ENCODE measurements around the gene KIAA1549. TPM values are rescaled to one million over a fixed set of nuclear protein-coding genes. Genes with fewer than 3 reads are reported as not detected.

The KIAA1549 gene
- total RNA-seq, 1 experiment from 2014 or later, result 19.9 TPM

DNA sequence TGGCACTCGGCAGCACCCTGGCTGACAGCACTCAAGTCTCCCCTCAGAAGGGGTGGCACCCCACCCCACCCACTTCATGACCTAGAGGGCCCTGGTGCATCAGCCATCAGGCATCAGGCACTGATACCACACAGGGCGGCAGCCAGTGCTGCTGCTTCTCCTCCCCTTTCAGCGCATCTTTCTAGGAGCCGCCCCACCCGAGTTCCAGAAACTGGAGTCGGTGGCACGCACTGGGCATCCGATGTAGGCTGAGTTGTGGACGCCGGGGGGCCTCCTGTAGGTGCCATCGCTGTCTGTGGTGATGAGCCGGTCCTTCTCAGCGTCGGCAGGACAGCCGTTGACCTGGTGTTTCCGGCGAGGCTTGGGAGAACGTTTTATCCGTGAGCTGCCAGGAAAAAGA lies 113.4 kb downstream of the KIAA1549 start:
- Mint-ChIP-seq H3K36me3 (ENCODE audit: insufficient read depth, unreplicated experiment) (peaks cover 30% of the 10 kb centered on the region), H3K9me3 (ENCODE audit: unreplicated experiment) (no peaks in the 10 kb centered on the region), H3K4me3 (ENCODE audit: unreplicated experiment) (no peak overlapping the region), H3K27ac (ENCODE audit: unreplicated experiment) (no peak overlapping the region), H3K27me3 (ENCODE audit: insufficient read depth, unreplicated experiment) (no peaks in the 10 kb centered on the region), H3K4me1 (ENCODE audit: low read depth, unreplicated experiment) (no peaks in the 10 kb centered on the region)
- Histone ChIP-seq H3K4me1 (0 out of 2 replicates have a peak, but pooled peaks cover under 1% of the 10 kb centered on the region), H3K27me3 (replicated peaks; ENCODE audit: control insufficient read depth, insufficient read depth, low read length) (no peaks in the 10 kb centered on the region), H3K4me3 (ENCODE audit: low read depth, low read length) (no peak overlapping the region), H3K36me3 (ENCODE audit: control insufficient read depth, insufficient read depth, low read length) (no peaks in the 10 kb centered on the region; the same call in 1 of the 2 replicates), H3K9me3 (no peaks in the 10 kb centered on the region)
- no TSS peak for BruUV-seq (replicated peaks)
- POLR2A ChIA-PET, result no interaction called here
- no peak for DNase-seq
- CTCF ChIA-PET, result no interaction called here
- intact Hi-C loops (cut with micrococcal nuclease; ENCODE audit: unreplicated experiment), result no loop called here
- TF ChIP-seq, protein P1, sequence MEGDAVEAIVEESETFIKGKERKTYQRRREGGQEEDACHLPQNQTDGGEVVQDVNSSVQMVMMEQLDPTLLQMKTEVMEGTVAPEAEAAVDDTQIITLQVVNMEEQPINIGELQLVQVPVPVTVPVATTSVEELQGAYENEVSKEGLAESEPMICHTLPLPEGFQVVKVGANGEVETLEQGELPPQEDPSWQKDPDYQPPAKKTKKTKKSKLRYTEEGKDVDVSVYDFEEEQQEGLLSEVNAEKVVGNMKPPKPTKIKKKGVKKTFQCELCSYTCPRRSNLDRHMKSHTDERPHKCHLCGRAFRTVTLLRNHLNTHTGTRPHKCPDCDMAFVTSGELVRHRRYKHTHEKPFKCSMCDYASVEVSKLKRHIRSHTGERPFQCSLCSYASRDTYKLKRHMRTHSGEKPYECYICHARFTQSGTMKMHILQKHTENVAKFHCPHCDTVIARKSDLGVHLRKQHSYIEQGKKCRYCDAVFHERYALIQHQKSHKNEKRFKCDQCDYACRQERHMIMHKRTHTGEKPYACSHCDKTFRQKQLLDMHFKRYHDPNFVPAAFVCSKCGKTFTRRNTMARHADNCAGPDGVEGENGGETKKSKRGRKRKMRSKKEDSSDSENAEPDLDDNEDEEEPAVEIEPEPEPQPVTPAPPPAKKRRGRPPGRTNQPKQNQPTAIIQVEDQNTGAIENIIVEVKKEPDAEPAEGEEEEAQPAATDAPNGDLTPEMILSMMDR (IDR thresholded peaks at IDR 0.05; ENCODE audit: insufficient read depth in 1 of 2, low read depth in 1 of 2, low read length in 1 of 2, severe bottlenecking in 1 of 2, unreplicated experiment in 1 of 2), result no peak

DNA sequence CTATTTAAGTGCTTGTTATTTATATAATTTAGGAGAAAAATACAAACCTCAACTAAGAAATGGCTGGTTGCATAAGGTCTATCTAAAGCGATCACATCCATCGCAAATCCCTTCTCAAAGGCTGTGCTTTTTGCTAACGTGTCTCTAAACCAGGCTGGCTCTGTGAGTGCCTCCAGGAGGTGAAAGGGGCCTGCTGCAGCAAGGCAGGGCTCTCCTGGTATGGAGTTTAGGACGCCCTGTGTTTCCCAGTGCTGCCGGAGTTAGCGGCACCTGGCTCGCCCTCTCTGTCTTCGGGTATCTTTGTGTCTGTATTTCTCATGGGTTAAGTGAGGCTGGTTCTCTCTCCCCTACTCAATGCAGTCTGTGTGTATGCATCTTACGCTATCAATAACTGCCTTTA lies 114.8 kb downstream of the KIAA1549 start:
- H3K4me1 ChIP-seq, result no peaks in the 10 kb centered on the region
- H3K9me3 Mint-ChIP-seq (ENCODE audit: unreplicated experiment), result no peaks in the 10 kb centered on the region
- intact Hi-C loops (cut with micrococcal nuclease; ENCODE audit: unreplicated experiment), result no loop called here
- POLR2A ChIA-PET, result no interaction called here
- no peak for DNase-seq
- no peaks in the 10 kb centered on the region for H3K4me1 Mint-ChIP-seq (ENCODE audit: low read depth, unreplicated experiment)
- no peak overlapping the region for H3K4me3 Mint-ChIP-seq (ENCODE audit: unreplicated experiment)
- TF ChIP-seq, protein P1 (IDR thresholded peaks at IDR 0.05; ENCODE audit: insufficient read depth in 1 of 2, low read depth in 1 of 2, low read length in 1 of 2, severe bottlenecking in 1 of 2, unreplicated experiment in 1 of 2), result no peak
- no peak overlapping the region for H3K4me3 ChIP-seq (ENCODE audit: low read depth, low read length)
- no peak overlapping the region for H3K27ac Mint-ChIP-seq (ENCODE audit: unreplicated experiment)
- CTCF ChIA-PET, result no interaction called here
- no peaks in the 10 kb centered on the region for H3K27me3 ChIP-seq (replicated peaks; ENCODE audit: control insufficient read depth, insufficient read depth, low read length)
- BruUV-seq (replicated peaks), result no TSS peak
- no peaks in the 10 kb centered on the region; the same call in 1 of the 2 replicates for H3K36me3 ChIP-seq (ENCODE audit: control insufficient read depth, insufficient read depth, low read length)
- no peaks in the 10 kb centered on the region for H3K9me3 ChIP-seq
- H3K27me3 Mint-ChIP-seq (ENCODE audit: insufficient read depth, unreplicated experiment), result no peaks in the 10 kb centered on the region
- peaks cover 30% of the 10 kb centered on the region for H3K36me3 Mint-ChIP-seq (ENCODE audit: insufficient read depth, unreplicated experiment)

DNA sequence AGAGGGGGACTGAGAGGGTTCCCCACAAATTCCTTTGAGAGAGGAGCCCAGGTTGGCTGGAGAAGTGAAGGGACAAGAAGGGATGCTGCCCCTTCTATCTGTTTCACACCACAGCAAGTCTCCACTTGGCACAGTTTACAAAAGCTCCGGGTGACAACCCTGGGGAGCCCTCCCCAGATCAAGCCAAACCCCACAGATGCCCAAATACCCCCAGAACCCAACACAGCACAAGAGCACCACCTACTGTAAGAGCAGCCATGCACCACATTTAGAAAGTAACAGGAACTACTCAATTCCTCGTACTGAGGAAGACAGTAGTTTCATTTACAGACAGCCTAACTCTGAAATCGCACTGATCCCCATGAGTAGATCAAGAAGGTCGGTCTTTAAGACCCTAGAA lies 115.3 kb downstream of the KIAA1549 start:
- no peaks in the 10 kb centered on the region for H3K9me3 Mint-ChIP-seq (ENCODE audit: unreplicated experiment)
- Histone ChIP-seq H3K27me3 (replicated peaks; ENCODE audit: control insufficient read depth, insufficient read depth, low read length) (no peaks in the 10 kb centered on the region), H3K36me3 (ENCODE audit: control insufficient read depth, insufficient read depth, low read length) (no peaks in the 10 kb centered on the region; the same call in 1 of the 2 replicates), H3K4me1 (no peaks in the 10 kb centered on the region), H3K4me3 (ENCODE audit: low read depth, low read length) (no peak overlapping the region), H3K9me3 (no peaks in the 10 kb centered on the region)
- ChIA-PET CTCF (no interaction called here), POLR2A (no interaction called here)
- peaks cover 30% of the 10 kb centered on the region for H3K36me3 Mint-ChIP-seq (ENCODE audit: insufficient read depth, unreplicated experiment)
- intact Hi-C loops (cut with micrococcal nuclease; ENCODE audit: unreplicated experiment), result no loop called here
- H3K27ac Mint-ChIP-seq (ENCODE audit: unreplicated experiment), result no peak overlapping the region
- TF ChIP-seq, protein P1 (IDR thresholded peaks at IDR 0.05; ENCODE audit: insufficient read depth in 1 of 2, low read depth in 1 of 2, low read length in 1 of 2, severe bottlenecking in 1 of 2, unreplicated experiment in 1 of 2), result no peak
- DNase-seq, result no peak
- H3K4me1 Mint-ChIP-seq (ENCODE audit: low read depth, unreplicated experiment), result no peaks in the 10 kb centered on the region
- H3K27me3 Mint-ChIP-seq (ENCODE audit: insufficient read depth, unreplicated experiment), result no peaks in the 10 kb centered on the region
- H3K4me3 Mint-ChIP-seq (ENCODE audit: unreplicated experiment), result no peak overlapping the region
- no TSS peak for BruUV-seq (replicated peaks)

Data from Caco-2 (cell line).